ENCODE results near the gene MID1. TPM values are rescaled to one million over a fixed set of nuclear protein-coding genes. Genes with fewer than 3 reads are reported as not detected.

The MID1 gene
- total RNA-seq, 2 donors from 2014 or later = 0.15 TPM; not detected in 1

DNA sequence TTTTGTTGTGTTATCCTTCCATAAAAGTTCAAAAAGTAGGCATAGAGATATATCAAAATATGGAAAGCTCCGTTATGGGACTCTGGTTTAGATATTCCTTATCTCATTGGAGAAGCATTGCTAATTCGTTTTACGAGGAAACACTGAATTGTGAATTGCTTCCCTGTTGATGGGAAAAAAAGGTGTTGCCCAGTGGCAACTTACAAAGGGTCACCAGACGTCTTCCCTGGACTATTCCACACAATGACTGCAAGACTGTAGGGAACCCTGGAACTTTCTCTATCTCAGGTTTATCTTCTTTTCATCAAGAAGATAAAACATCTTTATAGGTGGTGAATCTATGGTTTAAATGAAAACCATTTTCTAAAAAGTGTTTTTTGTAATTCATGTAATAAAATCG is 137.7 kb downstream of the MID1 start:
- ATAC-seq = no peak
- no peaks in the 10 kb centered on the region for H3K27me3 Mint-ChIP-seq
- H3K4me1 Mint-ChIP-seq = no peaks in the 10 kb centered on the region
- H3K9me3 ChIP-seq (ENCODE audit: control insufficient read depth, low read length, poor library complexity, severe bottlenecking) = no peaks in the 10 kb centered on the region
- no peak overlapping the region for H3K4me3 Mint-ChIP-seq
- DNase-seq = no peak
- H3K27ac Mint-ChIP-seq = no peak overlapping the region
- no peaks in the 10 kb centered on the region for H3K36me3 Mint-ChIP-seq (ENCODE audit: low read depth)

DNA sequence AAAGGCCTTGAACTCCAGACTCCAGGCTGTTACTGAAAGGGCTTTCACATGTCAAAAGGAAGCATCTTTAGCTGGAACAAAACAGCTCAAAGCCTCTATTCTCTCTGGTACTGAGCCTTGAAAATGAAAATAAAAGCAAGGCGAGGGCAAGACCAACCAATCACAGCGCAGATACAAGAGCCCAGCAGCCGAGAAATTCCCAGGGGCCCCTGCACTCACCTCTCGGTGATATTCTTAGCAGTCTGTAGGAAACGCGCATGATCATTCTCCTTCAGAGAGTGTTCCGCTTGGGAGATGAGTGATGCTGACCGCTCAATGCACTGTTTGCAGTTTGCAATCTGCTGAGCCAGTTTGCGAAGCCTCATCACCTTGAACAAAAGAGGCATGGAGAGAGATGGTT is 138.1 kb downstream of the MID1 start:
- no peak for DNase-seq

DNA sequence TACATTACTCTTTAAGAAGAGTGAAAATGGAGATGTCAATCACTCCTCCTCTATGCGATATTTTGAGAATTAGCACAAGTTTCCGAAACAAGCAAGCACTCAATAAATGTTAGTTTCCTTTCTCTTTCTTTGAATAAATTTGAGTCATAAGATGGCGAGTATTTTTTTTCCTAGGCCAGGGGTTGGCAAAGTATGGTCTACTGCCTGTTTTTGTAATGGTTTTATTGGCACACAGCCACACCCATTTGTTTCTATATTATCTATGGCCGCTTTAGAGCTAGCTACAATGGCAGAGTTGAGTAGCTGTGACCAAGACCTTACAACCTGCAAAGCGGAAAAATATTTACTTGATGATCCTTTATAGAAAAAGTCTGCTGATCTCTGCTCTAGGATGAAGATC is 139.5 kb downstream of the MID1 start:
- Mint-ChIP-seq H3K27me3 (no peaks in the 10 kb centered on the region), H3K36me3 (ENCODE audit: low read depth) (no peaks in the 10 kb centered on the region), H3K27ac (no peak overlapping the region), H3K4me1 (no peaks in the 10 kb centered on the region), H3K4me3 (no peak overlapping the region)
- H3K9me3 ChIP-seq (ENCODE audit: control insufficient read depth, low read length, poor library complexity, severe bottlenecking) = no peaks in the 10 kb centered on the region
- no peak for DNase-seq
- no peak for ATAC-seq

More for the DNA sequence above, 138.1 kb downstream of the MID1 start:
- no peaks in the 10 kb centered on the region for H3K4me1 Mint-ChIP-seq
- H3K27me3 Mint-ChIP-seq = no peaks in the 10 kb centered on the region
- no peaks in the 10 kb centered on the region for H3K9me3 ChIP-seq (ENCODE audit: control insufficient read depth, low read length, poor library complexity, severe bottlenecking)
- H3K4me3 Mint-ChIP-seq = no peak overlapping the region
- H3K27ac Mint-ChIP-seq = no peak overlapping the region
- ATAC-seq = no peak
- H3K36me3 Mint-ChIP-seq (ENCODE audit: low read depth) = no peaks in the 10 kb centered on the region

DNA sequence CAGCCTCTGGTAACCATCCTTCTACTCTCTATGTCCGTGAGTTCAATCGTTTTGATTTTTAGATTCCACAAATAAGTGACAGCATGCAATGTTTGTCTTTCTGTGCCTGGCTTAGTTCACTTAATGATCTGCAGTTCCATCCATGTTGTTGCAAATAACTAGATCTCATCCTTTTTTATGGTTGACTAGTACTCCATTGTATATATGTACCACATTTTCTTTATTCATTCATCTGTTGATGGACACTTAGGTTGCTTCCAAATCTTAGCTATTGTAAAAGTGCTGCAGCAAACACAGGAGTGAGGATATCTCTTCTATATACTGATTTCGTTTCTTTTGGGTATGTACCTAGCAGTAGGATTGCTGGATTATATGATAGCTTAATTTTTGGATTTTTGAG is 140.9 kb downstream of the MID1 start:
- no peak for ATAC-seq
- no peaks in the 10 kb centered on the region for H3K36me3 Mint-ChIP-seq (ENCODE audit: low read depth)

DNA sequence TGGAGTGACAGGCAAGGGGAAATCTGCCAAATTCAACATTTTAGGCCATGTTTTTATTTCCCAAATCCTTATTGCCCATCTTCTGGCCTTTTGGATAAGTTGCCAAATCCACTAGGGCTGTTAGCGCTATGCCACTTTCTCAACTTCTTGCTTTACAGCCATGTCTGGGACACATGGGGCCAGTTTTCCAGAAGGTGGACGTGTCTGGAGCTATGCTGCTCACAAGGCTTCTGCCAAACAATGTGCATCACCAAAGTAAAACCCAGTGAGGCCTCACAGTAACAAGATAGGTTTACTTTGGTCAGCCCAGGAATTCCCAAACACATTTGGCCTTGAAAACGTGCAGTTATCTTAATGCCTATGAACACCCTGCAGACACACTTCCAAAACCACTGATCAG is 142.9 kb downstream of the MID1 start:
- H3K9me3 ChIP-seq (ENCODE audit: control insufficient read depth, low read length, poor library complexity, severe bottlenecking) = no peaks in the 10 kb centered on the region
- no peak for DNase-seq
- no peaks in the 10 kb centered on the region for H3K36me3 Mint-ChIP-seq (ENCODE audit: low read depth)
- H3K4me1 Mint-ChIP-seq = no peaks in the 10 kb centered on the region
- no peak overlapping the region for H3K27ac Mint-ChIP-seq
- no peak overlapping the region for H3K4me3 Mint-ChIP-seq
- ATAC-seq = no peak
- no peaks in the 10 kb centered on the region for H3K27me3 Mint-ChIP-seq

More for the DNA sequence above, 140.9 kb downstream of the MID1 start:
- no peak for DNase-seq
- Mint-ChIP-seq H3K27me3 (no peaks in the 10 kb centered on the region), H3K4me3 (no peak overlapping the region), H3K4me1 (no peaks in the 10 kb centered on the region), H3K27ac (no peak overlapping the region)
- no peaks in the 10 kb centered on the region for H3K9me3 ChIP-seq (ENCODE audit: control insufficient read depth, low read length, poor library complexity, severe bottlenecking)

DNA sequence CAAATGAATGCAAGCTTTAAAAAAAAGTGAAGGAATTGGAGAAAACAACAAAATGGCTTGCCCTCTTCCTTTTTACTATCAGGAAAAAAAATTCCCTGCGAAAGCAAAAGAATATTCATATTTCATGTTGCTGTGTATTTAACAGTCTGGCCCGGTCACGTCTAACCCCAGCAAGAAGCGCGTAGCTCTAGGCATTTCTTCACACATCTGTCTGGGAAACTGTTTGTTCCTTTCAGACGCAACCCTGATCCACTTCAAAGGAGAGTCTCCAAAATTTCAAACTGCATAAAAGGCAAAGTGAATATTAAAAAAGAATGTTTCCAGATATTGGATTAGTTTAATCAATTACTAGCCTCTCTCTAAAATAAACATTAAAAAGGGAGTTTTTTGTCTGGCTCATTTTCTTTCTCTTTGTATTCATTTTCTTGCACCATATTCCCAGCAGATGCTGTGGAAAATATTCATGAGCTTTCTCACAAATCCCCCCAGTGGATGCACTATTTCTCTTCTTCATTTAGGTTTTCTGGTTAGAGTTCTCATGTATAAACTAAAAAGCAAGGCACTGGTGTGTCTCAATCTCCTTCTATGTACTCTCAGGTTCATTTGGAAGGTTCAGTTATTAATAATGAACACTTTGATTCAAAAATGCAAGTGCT is 145.3 kb downstream of the MID1 start:
- DNase-seq (no peak), ATAC-seq (no peak)
- no peak overlapping the region for H3K4me3 Mint-ChIP-seq
- no peaks in the 10 kb centered on the region for H3K9me3 ChIP-seq (ENCODE audit: control insufficient read depth, low read length, poor library complexity, severe bottlenecking)
- no peaks in the 10 kb centered on the region for H3K4me1 Mint-ChIP-seq
- H3K36me3 Mint-ChIP-seq (ENCODE audit: low read depth) = no peaks in the 10 kb centered on the region
- no peak overlapping the region for H3K27ac Mint-ChIP-seq
- no peaks in the 10 kb centered on the region for H3K27me3 Mint-ChIP-seq

DNA sequence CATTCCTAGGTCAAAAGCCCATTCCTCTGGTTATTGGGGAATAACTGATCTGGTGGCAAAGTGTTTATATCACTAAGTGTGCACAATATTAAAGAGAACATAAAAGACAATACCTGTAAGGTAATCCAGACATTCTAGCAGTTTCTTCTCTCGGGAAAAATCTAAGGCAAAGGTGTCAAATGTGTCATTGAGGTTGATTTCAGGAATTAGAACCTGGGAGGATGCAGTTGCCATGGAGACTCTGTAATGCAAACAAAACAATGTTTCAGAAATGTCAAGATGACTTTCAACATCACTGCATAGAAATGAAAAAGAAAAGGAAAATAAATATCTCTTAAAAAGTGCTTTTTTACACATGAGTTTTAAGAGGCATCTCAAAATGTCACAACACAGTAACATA is 145.9 kb downstream of the MID1 start:
- no peaks in the 10 kb centered on the region for H3K27me3 Mint-ChIP-seq
- H3K9me3 ChIP-seq (ENCODE audit: control insufficient read depth, low read length, poor library complexity, severe bottlenecking) = no peaks in the 10 kb centered on the region
- ATAC-seq (no peak), DNase-seq (no peak)
- no peaks in the 10 kb centered on the region for H3K36me3 Mint-ChIP-seq (ENCODE audit: low read depth)
- no peaks in the 10 kb centered on the region for H3K4me1 Mint-ChIP-seq
- no peak overlapping the region for H3K27ac Mint-ChIP-seq
- no peak overlapping the region for H3K4me3 Mint-ChIP-seq

DNA sequence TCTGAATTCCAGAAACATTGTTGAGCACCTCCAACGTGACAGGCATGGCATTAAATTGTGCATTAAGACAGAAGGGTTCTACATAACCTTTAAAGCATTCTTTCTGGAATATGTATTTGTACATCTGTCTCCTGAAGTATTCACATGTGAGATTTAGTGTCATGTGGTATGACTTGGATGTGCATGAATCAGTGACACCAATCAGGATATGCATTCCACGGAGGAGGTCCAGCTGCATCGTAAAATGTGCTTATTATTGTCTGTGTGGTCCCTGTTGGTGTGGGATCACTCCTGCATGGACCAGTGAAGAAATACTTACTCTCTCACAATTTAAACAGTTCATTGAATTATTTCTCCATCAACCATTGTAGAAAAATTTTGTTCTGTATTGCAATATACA is 149.0 kb downstream of the MID1 start:
- no peaks in the 10 kb centered on the region for H3K4me1 Mint-ChIP-seq
- no peak overlapping the region for H3K4me3 Mint-ChIP-seq
- ATAC-seq (no peak), DNase-seq (no peak)
- no peaks in the 10 kb centered on the region for H3K9me3 ChIP-seq (ENCODE audit: control insufficient read depth, low read length, poor library complexity, severe bottlenecking)
- no peaks in the 10 kb centered on the region for H3K27me3 Mint-ChIP-seq
- no peak overlapping the region for H3K27ac Mint-ChIP-seq
- no peaks in the 10 kb centered on the region for H3K36me3 Mint-ChIP-seq (ENCODE audit: low read depth)

DNA sequence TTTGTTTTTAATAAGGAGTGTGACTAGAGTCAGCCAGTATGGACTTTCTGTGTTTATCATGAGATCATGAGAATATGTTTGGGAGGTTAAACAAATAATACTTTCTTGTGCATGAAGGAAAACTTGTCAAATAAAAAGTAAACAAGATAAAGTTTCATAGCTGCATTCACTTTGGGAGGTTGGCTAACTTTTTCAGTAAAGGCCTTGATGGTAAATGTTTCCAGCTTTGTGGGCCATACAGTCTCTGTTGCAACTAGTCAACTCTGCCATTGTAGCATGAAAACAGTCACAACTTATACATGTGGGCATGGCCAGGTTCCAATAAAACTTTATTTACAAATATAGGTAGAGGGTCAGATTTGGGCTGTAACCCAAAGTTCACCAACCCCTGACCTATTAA is 150.4 kb downstream of the MID1 start:
- ATAC-seq (no peak), DNase-seq (no peak)
- no peak overlapping the region for H3K27ac Mint-ChIP-seq
- no peaks in the 10 kb centered on the region for H3K27me3 Mint-ChIP-seq
- no peaks in the 10 kb centered on the region for H3K4me1 Mint-ChIP-seq
- H3K4me3 Mint-ChIP-seq = no peak overlapping the region
- no peaks in the 10 kb centered on the region for H3K9me3 ChIP-seq (ENCODE audit: control insufficient read depth, low read length, poor library complexity, severe bottlenecking)
- no peaks in the 10 kb centered on the region for H3K36me3 Mint-ChIP-seq (ENCODE audit: low read depth)

DNA sequence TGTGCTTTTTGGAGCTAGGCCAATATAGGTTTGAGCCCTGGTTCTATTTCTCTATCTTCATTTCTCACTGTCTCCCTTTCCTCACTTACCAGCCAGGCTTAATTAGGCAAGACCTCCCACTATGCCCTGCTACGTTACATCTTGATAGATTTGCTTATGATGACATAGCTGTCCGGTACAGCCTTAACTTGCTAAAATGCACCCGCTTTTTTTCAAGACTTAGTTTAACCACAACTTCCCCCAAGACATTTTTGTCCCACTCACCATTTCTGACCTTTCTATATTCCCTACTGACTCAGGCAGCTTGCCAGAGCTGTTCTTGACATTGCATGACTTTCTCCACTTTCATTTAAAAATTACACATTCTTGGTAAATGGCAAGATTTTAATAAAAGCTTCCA is 152.6 kb downstream of the MID1 start:
- Mint-ChIP-seq H3K27ac (no peak overlapping the region), H3K27me3 (no peaks in the 10 kb centered on the region), H3K4me1 (no peaks in the 10 kb centered on the region), H3K4me3 (no peak overlapping the region), H3K36me3 (ENCODE audit: low read depth) (no peaks in the 10 kb centered on the region)
- H3K9me3 ChIP-seq (ENCODE audit: control insufficient read depth, low read length, poor library complexity, severe bottlenecking) = no peaks in the 10 kb centered on the region
- DNase-seq (no peak), ATAC-seq (no peak)

DNA sequence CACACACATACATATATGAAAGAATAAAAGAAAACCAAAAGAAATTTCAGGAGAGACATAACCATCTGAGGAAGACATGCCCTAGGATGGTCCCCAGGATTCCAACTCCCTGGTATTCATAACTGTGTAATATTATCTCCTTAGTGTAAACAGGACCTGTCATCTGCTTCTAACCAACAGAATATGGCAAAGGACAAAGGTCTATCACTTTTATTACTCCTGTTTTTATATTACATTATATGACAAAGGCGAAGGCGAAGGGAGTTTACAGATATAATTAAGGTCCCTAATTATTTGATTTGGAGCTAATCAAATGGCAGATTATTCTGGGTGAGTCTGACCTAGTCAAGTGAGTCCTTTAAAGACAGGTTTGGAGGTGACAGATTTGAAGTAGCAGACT is 155.1 kb downstream of the MID1 start:
- Mint-ChIP-seq H3K4me1 (no peaks in the 10 kb centered on the region), H3K36me3 (ENCODE audit: low read depth) (no peaks in the 10 kb centered on the region), H3K27ac (no peak overlapping the region), H3K4me3 (no peak overlapping the region), H3K27me3 (no peaks in the 10 kb centered on the region)
- H3K9me3 ChIP-seq (ENCODE audit: control insufficient read depth, low read length, poor library complexity, severe bottlenecking) = no peaks in the 10 kb centered on the region
- DNase-seq (no peak), ATAC-seq (no peak)

DNA sequence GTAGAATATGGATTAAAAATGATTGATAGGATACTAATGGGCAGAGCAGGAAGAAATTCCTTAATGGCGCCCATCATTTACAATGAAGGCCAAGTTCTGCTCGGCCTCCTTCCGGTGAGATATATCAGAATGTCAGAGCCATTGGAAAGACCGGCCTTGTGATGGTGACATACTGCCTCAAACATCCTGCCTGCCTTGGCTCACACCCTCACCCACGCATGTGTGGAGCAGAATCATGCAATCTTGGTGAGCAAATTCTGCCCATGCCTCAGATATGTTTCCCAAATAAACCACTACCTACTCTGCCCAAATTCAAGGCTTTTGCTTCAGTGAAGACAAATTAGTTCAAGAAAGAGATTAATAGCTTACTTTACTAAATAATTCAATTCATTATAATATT is 163.3 kb downstream of the MID1 start:
- ATAC-seq (no peak), DNase-seq (no peak)
- Mint-ChIP-seq H3K4me3 (no peak overlapping the region), H3K27ac (no peak overlapping the region), H3K27me3 (no peaks in the 10 kb centered on the region), H3K4me1 (no peaks in the 10 kb centered on the region), H3K36me3 (ENCODE audit: low read depth) (no peaks in the 10 kb centered on the region)
- no peaks in the 10 kb centered on the region for H3K9me3 ChIP-seq (ENCODE audit: control insufficient read depth, low read length, poor library complexity, severe bottlenecking)

DNA sequence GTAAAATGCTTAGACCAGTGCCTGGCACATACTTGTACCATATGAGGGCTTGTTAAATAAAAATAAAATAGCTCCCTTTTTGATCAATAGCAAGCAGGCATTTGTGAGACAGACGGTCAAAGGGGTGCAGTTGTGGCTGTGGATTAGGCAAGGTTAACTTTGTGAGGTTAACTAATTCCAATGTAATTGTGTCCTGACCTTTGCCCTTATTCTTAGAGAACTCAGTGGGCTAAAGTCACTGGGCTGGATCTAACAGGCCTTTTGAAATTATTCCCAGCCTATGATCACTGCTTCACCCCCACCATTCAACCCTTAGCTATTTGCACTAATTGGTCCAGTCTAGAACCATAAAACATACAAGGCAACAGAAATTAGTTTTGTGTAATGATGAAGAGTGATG is 166.4 kb downstream of the MID1 start:
- Mint-ChIP-seq H3K4me1 (no peaks in the 10 kb centered on the region), H3K27ac (no peak overlapping the region), H3K27me3 (no peaks in the 10 kb centered on the region), H3K36me3 (ENCODE audit: low read depth) (no peaks in the 10 kb centered on the region), H3K4me3 (no peak overlapping the region)
- no peak for ATAC-seq
- H3K9me3 ChIP-seq (ENCODE audit: control insufficient read depth, low read length, poor library complexity, severe bottlenecking) = no peaks in the 10 kb centered on the region
- no peak for DNase-seq

DNA sequence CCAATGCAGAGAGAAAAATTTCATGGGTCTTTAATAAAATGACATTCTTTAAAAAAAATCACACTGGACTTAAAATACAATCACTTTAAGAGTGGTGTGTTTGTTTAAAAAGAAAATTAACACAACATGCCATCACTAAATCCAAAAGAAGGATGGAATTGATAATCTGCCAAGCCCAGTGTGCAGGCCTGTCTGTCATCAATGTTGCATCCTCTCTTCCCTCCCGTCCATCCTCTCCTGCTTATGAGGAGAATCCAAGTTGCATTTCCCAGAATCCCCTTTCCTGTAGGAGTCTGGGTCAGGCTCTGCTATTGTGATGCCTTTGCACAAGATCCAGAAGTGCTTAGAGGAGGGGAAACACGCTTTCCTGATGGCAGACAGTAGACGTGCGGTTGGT is 169.4 kb downstream of the MID1 start:
- Mint-ChIP-seq H3K36me3 (ENCODE audit: low read depth) (no peaks in the 10 kb centered on the region), H3K27ac (no peak overlapping the region), H3K4me3 (no peak overlapping the region), H3K4me1 (no peaks in the 10 kb centered on the region), H3K27me3 (no peaks in the 10 kb centered on the region)
- H3K9me3 ChIP-seq (ENCODE audit: control insufficient read depth, low read length, poor library complexity, severe bottlenecking) = no peaks in the 10 kb centered on the region
- ATAC-seq = no peak
- no peak for DNase-seq
